ENCODE measurements around the gene TLE2. TPM values are rescaled to one million over a fixed set of nuclear protein-coding genes. Genes with fewer than 3 reads are reported as not detected.

Gene TLE2
- total and polyA plus RNA-seq, 9 of the 15 experiments (the other 6 are each of a cell fraction or from before 2014, with no cell fraction given) = 0.35 to 13.1 (median 6.2) TPM

DNA sequence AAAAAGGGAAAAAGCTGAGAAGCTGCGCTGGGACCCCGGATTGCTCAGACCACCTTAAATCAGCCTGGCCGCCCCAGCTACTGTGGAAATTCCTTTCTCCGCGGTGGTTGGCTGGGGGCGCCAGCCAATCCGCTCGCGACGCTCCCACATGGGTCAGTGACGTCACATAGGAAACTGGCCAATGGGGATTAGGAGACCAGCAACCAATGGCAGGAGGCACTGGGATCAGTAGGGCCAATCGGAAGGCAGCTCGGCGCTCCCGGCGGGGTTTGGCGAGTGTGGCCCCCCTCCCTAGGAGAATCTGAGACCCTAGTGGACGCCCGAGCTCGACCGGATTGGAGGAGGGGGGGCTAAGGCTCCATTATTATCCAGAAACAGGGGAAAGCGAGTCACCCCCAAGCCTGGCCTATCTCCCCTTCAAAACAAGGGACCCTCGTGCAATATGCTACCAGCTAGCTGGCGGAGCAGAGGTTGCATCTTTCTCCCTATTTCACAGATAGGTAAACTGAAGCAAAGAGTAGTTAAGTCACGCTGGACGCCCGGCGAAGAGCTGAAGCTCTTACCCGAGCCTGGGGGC lies 6.5 kb upstream of the TLE2 start (continued):
- TF ChIP-seq, protein P1, sequence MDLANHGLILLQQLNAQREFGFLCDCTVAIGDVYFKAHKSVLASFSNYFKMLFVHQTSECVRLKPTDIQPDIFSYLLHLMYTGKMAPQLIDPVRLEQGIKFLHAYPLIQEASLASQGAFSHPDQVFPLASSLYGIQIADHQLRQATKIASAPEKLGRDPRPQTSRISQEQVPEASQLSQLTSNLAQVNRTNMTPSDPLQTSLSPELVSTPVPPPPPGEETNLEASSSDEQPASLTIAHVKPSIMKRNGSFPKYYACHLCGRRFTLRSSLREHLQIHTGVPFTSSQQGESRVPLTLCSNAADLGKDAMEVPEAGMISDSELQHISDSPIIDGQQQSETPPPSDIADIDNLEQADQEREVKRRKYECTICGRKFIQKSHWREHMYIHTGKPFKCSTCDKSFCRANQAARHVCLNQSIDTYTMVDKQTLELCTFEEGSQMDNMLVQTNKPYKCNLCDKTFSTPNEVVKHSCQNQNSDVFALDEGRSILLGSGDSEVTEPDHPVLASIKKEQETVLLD (IDR thresholded peaks at IDR 0.05) = no peak
- TF ChIP-seq KLF6 (CRISPR knock-in tag; IDR thresholded peaks at IDR 0.05; ENCODE audit: borderline replicate concordance) (no peak), C11orf30 (IDR thresholded peaks at IDR 0.05; ENCODE audit: low read depth) (peak; percentile 48), MCM2 (IDR thresholded peaks at IDR 0.05; ENCODE audit: low read depth) (no peak), SOX6 (IDR thresholded peaks at IDR 0.05) (no peak), PHB (CRISPR knock-in tag; IDR thresholded peaks at IDR 0.05) (no peak), ARNT (IDR thresholded peaks at IDR 0.05) (peak; percentile 30 to 86; a peak in 2 of 4 replicates), HMG20B (CRISPR knock-in tag; IDR thresholded peaks at IDR 0.05) (no peak), NCOA4 (IDR thresholded peaks at IDR 0.05; ENCODE audit: partially characterized antibody) (no peak), CC2D1A (IDR thresholded peaks at IDR 0.05) (peak; percentile 80; the same call in 1 of the 2 replicates), ESRRA (IDR thresholded peaks at IDR 0.05; ENCODE audit: borderline replicate concordance, low read depth) (peak; percentile 5; the same call in 1 of the 2 replicates), CREM (IDR thresholded peaks at IDR 0.05; ENCODE audit: low read depth) (peak; percentile 95)
- TF ChIP-seq, protein P2, sequence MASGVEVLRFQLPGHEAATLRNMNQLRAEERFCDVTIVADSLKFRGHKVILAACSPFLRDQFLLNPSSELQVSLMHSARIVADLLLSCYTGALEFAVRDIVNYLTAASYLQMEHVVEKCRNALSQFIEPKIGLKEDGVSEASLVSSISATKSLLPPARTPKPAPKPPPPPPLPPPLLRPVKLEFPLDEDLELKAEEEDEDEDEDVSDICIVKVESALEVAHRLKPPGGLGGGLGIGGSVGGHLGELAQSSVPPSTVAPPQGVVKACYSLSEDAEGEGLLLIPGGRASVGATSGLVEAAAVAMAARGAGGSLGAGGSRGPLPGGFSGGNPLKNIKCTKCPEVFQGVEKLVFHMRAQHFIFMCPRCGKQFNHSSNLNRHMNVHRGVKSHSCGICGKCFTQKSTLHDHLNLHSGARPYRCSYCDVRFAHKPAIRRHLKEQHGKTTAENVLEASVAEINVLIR (CRISPR knock-in tag; IDR thresholded peaks at IDR 0.05) = peak; percentile 85
- TF ChIP-seq, protein P3, sequence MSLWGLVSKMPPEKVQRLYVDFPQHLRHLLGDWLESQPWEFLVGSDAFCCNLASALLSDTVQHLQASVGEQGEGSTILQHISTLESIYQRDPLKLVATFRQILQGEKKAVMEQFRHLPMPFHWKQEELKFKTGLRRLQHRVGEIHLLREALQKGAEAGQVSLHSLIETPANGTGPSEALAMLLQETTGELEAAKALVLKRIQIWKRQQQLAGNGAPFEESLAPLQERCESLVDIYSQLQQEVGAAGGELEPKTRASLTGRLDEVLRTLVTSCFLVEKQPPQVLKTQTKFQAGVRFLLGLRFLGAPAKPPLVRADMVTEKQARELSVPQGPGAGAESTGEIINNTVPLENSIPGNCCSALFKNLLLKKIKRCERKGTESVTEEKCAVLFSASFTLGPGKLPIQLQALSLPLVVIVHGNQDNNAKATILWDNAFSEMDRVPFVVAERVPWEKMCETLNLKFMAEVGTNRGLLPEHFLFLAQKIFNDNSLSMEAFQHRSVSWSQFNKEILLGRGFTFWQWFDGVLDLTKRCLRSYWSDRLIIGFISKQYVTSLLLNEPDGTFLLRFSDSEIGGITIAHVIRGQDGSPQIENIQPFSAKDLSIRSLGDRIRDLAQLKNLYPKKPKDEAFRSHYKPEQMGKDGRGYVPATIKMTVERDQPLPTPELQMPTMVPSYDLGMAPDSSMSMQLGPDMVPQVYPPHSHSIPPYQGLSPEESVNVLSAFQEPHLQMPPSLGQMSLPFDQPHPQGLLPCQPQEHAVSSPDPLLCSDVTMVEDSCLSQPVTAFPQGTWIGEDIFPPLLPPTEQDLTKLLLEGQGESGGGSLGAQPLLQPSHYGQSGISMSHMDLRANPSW (CRISPR knock-in tag; IDR thresholded peaks at IDR 0.05) = no peak
- TF ChIP-seq, protein P4, sequence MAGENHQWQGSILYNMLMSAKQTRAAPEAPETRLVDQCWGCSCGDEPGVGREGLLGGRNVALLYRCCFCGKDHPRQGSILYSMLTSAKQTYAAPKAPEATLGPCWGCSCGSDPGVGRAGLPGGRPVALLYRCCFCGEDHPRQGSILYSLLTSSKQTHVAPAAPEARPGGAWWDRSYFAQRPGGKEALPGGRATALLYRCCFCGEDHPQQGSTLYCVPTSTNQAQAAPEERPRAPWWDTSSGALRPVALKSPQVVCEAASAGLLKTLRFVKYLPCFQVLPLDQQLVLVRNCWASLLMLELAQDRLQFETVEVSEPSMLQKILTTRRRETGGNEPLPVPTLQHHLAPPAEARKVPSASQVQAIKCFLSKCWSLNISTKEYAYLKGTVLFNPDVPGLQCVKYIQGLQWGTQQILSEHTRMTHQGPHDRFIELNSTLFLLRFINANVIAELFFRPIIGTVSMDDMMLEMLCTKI (IDR thresholded peaks at IDR 0.05; ENCODE audit: partially characterized antibody) = no peak
- TF ChIP-seq, protein P5, sequence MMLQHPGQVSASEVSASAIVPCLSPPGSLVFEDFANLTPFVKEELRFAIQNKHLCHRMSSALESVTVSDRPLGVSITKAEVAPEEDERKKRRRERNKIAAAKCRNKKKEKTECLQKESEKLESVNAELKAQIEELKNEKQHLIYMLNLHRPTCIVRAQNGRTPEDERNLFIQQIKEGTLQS (IDR thresholded peaks at IDR 0.05) = peak; percentile 96
- TF ChIP-seq, protein P5 (CRISPR knock-in tag; conservative IDR thresholded peaks at IDR 0.05) = no peak
- TF ChIP-seq, protein P6, sequence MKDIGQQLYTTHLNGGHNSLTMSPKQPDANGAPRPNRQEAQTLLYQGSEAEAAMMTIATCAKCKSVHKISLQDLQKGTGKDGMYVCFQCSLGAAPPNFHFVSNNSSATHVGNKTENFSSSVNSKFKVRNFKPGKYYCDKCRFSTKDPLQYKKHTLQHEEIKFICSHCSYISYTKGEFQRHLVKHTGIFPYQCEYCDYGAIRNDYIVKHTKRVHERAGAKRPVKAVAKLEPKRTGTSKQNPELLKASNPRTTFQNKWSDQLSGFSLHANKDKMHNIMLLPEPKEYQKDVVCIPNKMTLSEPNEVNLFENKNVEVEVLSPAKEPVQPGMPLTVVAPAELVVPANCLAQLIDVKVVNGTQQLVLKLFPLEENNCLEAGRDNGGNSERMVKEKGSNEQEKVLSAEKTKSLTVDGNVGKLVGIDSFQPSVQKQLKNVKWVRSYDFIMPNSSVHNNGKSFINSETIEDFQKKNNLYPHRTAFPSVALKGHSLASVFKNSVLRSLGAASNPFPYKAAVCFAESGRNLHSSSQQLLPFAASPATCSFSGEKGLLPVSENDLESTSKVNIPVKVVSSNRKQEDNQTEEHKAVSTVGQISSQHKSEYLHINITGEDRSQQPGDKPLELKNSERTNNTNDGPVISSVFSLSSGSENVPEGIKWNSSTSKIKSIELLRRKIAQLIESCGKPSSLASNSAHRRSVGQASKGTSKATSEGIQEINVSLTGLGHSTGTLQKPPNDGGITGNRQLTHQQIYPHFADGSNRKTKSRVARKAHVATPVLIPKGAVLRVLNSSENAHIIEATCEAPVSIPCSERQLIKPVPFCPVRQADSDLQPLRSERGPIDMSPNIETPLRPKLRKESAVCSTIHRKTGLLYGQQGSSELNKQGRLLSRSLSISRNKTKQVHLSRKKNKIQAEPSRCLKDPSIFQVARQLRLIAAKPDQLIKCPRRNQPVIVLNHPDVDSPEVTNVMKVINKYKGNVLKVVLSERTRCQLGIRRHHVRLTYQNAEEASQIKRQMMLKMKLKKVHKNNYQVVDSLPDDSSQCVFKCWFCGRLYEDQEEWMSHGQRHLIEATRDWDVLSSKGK (CRISPR knock-in tag; IDR thresholded peaks at IDR 0.05) = no peak
